SKM-1 treated with dmso at 0.1 percent for 144 hours (cell line): ENCODE measurements around the gene ADGRF5.
"Not testable (repeated sequence)": the region's sequence is repeated elsewhere in the genome, so short reads cannot be mapped to it uniquely, and the experiment has no call there.

ENCODE experiments used
- DNase-seq: peaks from one replicate; lab custom pipeline; 2025; ENCODE audit not compliant: unreplicated experiment; lab: John Stamatoyannopoulos, UW

The ADGRF5 gene

DNA sequence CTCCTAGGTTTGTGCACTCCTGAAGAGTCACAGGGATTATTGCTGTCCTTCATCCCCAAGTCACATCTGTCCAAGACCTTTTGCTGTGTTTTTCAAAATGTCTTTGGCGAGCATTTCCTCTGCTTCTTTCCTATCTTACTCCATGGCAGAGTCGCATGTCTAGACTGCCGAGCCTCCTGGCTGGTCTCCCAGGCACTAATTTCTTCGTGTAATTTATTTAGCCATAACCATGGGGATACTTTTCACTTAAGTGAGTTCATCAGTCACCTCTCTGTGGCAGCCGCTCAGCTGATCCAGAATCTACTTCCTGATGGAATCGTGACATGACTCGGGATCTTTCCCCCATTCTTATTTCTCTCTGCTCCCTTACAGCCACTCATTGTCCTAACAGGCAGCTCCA lies 25.8 kb downstream of the ADGRF5 start:
- no peak for DNase-seq

- DNase-seq: no peak
Measured at GRCh38 chr6:46894433-46894832, 27.3 kb downstream of the ADGRF5 start.

- DNase-seq: no peak
Measured at GRCh38 chr6:46893648-46894047, 28.1 kb downstream of the ADGRF5 start.

DNA sequence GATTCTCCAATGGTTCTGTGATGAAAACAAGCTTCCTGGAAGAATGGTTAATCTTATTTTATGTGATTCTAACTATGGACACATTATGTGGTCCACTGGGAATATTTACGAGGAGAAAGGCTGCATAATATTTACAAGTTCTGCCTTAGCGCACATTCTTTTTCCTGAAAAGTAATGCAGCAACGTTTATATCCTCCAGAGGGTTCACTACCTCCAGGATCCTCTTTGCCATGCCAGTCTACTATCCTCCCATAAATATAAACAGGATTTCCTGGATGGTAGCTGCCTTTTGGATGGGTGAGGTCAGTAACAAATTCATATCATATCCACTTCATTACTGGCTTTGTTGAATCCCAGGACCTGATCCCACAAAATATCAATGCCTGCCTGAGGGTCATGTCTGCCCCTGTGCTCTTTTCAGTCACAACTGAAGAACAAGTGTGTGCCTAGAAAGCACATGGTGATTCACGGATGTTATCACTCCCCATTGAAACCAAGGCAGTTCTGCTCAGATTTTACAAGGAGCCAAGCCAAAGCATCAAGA lies 30.4 kb downstream of the ADGRF5 start:
- no peak for DNase-seq

GRCh38 chr6:46888578-46888977 lies 33.2 kb downstream of the ADGRF5 start:
- DNase-seq: no peak

- DNase-seq: no peak
Measured at GRCh38 chr6:46888031-46888430, 33.7 kb downstream of the ADGRF5 start.

GRCh38 chr6:46882645-46883044 lies 39.1 kb downstream of the ADGRF5 start:
- no peak for DNase-seq

GRCh38 chr6:46879003-46879402 lies 42.7 kb downstream of the ADGRF5 start:
- DNase-seq: no peak

GRCh38 chr6:46876126-46876525 lies 45.6 kb downstream of the ADGRF5 start:
- DNase-seq: no peak

GRCh38 chr6:46867411-46867810 lies 54.3 kb downstream of the ADGRF5 start:
- DNase-seq: no peak

- DNase-seq: no peak
Measured at GRCh38 chr6:46865221-46865620, 56.5 kb downstream of the ADGRF5 start.

DNA sequence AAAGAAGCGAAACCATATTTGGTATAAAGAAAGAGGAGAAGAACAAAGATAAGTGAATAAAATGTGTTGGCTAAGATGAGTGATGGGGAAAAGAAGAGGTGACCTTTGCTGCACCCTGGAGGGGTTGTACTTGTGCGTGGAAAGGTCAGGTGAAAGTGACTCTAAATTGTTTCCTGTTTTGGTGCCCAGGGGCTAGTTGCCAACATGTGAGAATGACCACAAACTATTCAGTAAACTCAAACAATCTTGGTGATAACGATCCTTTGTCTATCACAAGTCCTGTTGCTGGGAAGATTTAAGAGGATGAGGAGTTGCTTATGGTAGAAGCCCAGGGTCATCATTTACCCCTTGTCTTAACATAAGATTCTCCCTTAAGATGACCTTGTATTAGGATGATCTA lies 57.9 kb downstream of the ADGRF5 start:
- no peak for DNase-seq

- DNase-seq: no peak
Measured at GRCh38 chr6:46862381-46862780, 59.4 kb downstream of the ADGRF5 start.

DNA sequence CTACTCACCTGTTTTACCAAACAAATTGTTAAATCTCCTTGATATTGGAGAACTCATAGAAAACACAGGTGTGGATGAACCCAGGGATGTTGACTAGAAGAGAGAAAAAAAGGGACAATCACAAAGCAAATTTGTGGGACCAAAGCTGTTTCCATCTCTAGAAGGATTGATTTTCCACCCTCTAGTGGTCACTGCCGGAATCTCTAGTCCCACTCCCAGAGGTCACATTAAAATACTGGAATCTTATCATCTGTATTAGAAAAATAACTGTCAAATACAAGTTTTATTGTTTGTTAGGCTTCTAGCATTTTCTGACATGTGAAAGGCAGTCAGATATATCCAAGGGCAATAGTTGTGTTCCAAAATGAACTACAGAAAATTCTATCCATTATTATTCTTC lies 65.8 kb downstream of the ADGRF5 start:
- DNase-seq: peak; percentile 15

GRCh38 chr6:46851576-46851975 lies 70.2 kb downstream of the ADGRF5 start:
- not testable (repeated sequence) for DNase-seq

- peak; percentile 9 for DNase-seq
Measured at GRCh38 chr6:46850792-46851191, 70.9 kb downstream of the ADGRF5 start.

DNA sequence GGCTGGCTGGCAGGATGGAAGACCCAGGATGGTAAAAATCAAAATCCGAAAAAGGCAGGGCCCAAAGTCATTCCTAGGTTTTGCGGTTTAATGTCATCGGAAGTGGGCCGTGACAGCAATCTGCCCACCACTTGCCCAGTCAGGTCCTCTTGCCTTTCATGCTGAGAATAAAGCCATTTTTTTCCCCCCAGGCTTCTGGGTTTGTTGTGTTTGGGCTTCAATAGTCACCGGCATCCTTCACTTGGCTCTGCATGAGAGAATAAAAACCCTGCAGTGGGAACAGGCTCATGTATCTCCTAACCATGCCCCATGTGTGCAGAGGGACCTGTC lies 72.4 kb downstream of the ADGRF5 start:
- DNase-seq: no peak

DNA sequence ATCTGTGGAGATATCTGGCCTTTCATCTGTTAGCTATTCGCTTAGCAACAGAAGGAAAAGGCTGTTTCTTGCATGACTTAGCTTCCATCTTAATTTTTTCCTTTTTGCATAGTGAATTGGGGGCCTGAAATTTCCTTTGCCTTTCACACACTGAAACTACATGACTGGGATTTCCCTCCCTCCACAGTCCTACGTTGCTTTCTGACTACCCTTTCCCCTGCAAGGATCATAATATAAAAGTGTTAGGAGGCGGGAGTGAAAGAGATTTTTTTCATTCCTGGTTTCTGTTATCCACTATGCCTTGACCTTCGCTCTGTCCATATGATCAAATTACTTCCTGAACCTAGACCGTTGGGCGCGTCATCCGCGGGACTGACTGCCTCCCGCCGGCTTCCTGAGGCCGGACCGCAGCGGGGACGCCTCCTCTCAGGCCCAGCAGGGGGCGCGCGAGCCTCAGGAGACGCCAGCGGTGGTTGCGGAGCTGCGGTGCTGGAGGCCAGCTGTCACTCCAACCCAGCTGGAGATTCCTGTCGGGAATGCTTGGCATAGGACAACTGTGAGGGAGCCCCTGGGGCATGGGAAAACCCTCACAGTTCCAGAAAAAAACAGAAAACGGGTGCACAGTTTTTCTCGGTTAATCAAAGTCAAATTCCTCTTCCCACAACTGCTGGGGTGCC lies 72.9 kb downstream of the ADGRF5 start:
- DNase-seq: peak; percentile 60

GRCh38 chr6:46845126-46845525 lies 76.6 kb downstream of the ADGRF5 start:
- DNase-seq: no peak

- DNase-seq: not testable (repeated sequence)
Measured at GRCh38 chr6:46842252-46842846, 79.4 kb downstream of the ADGRF5 start.

GRCh38 chr6:46838033-46838432 lies 83.7 kb downstream of the ADGRF5 start:
- DNase-seq: no peak

DNA sequence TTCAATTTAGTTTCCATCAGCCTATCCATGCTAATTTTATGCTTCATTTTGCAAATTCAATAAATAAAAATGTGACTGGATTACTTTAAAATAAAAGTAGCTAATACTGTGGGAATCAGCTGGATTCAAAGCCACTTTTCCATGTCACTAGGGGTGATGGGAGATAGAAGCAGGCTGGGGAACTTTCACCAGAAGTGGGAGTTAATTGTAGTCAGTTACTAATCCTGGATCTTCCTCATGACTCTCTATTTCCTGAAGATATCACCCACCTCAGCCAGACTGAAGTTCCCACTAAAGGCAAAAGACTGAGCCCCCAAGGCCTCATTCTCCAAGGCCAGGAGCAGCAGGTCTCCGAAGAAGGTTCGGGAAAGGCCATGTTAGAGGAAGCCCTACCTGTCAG lies 86.7 kb downstream of the ADGRF5 start:
- not testable (repeated sequence) for DNase-seq
